ENCODE data around the gene ZNF777.
"Not testable (repeated sequence)": the region's sequence is repeated elsewhere in the genome, so short reads cannot be mapped to it uniquely, and the experiment has no call there.

ZNF777 gene

GRCh38 chr7:149450821-149451220 is 10.0 kb downstream of the ZNF777 start:
- no peak for DNase-seq (ENCODE audit: low spot score)

- no peak for DNase-seq (ENCODE audit: low spot score)
Observed at GRCh38 chr7:149449897-149450296, 11.0 kb downstream of the ZNF777 start.

- no peak for DNase-seq (ENCODE audit: low spot score)
Observed at GRCh38 chr7:149448961-149449360, 11.9 kb downstream of the ZNF777 start.

- not testable (repeated sequence) for DNase-seq (ENCODE audit: low spot score)
Observed at GRCh38 chr7:149446026-149446425, 14.8 kb downstream of the ZNF777 start.

- DNase-seq (ENCODE audit: low spot score): no peak
Observed at GRCh38 chr7:149444287-149444686, 16.6 kb downstream of the ZNF777 start.

- no peak for DNase-seq (ENCODE audit: low spot score)
Observed at GRCh38 chr7:149443523-149443922, 17.3 kb downstream of the ZNF777 start.

- no peak for DNase-seq (ENCODE audit: low spot score)
Observed at GRCh38 chr7:149442924-149443323, 17.9 kb downstream of the ZNF777 start.

- DNase-seq (ENCODE audit: low spot score): no peak
Observed at GRCh38 chr7:149440222-149440621, 20.6 kb downstream of the ZNF777 start.

GRCh38 chr7:149436358-149436757 is 24.5 kb downstream of the ZNF777 start:
- no peak for DNase-seq (ENCODE audit: low spot score)

- no peak for DNase-seq (ENCODE audit: low spot score)
Observed at GRCh38 chr7:149433124-149433523, 27.7 kb downstream of the ZNF777 start.

GRCh38 chr7:149432121-149432691 is 28.7 kb downstream of the ZNF777 start:
- no peak for DNase-seq (ENCODE audit: low spot score)

- DNase-seq (ENCODE audit: low spot score): no peak
Observed at GRCh38 chr7:149431486-149432120, 29.3 kb downstream of the ZNF777 start.

- DNase-seq (ENCODE audit: low spot score): no peak
Observed at GRCh38 chr7:149430192-149430591, 30.7 kb downstream of the ZNF777 start.

- no peak for DNase-seq (ENCODE audit: low spot score)
Observed at GRCh38 chr7:149427893-149428292, 33.0 kb downstream of the ZNF777 start.

GRCh38 chr7:149427096-149427680 is 33.7 kb downstream of the ZNF777 start:
- no peak for DNase-seq (ENCODE audit: low spot score)

GRCh38 chr7:149423449-149424110 is 37.3 kb downstream of the ZNF777 start:
- peak; percentile 41 for DNase-seq (ENCODE audit: low spot score)

- DNase-seq (ENCODE audit: low spot score): no peak
Observed at GRCh38 chr7:149422914-149423301, 38.0 kb downstream of the ZNF777 start.

GRCh38 chr7:149422162-149422913 is 38.5 kb downstream of the ZNF777 start:
- DNase-seq (ENCODE audit: low spot score): peak; percentile 92

GRCh38 chr7:149420006-149420405 is 40.9 kb downstream of the ZNF777 start:
- no peak for DNase-seq (ENCODE audit: low spot score)

GRCh38 chr7:149415391-149416071 is 45.3 kb downstream of the ZNF777 start:
- DNase-seq (ENCODE audit: low spot score): no peak

- no peak for DNase-seq (ENCODE audit: low spot score)
Observed at GRCh38 chr7:149414745-149415390, 46.0 kb downstream of the ZNF777 start.

All from HuH-7 (cell line).